HEK293T (cell line): ENCODE measurements around the gene SLC16A11.
"Not testable (repeated sequence)": the region's sequence is repeated elsewhere in the genome, so short reads cannot be mapped to it uniquely, and the experiment has no call there.

Source experiments
- CTCF ChIA-PET: fragments of 350-600 bp; formaldehyde crosslinking; extraction: SDS; loops from one replicate; lab custom pipeline; 2021; ENCODE audit warnings: antibody characterized with exemption, inconsistent platforms; lab: Yijun Ruan, JAX
- POLR2A ChIA-PET: fragments of 350-600 bp; formaldehyde crosslinking; extraction: SDS; loops from one replicate; lab custom pipeline; 2020; ENCODE audit warnings: antibody characterized with exemption, inconsistent platforms; lab: Yijun Ruan, JAX
- DNase-seq: peaks from one replicate; pipeline ENCODE4 v3.0.0; 2012; ENCODE audit warnings: mixed read lengths; ENCODE audit errors: extremely low spot score
- ARNT ChIP-seq: fragments of 450-650 bp; IDR thresholded peaks from 2 replicates; pipeline ENCODE4 v1.6.1; 2017; ENCODE audit warnings: mild to moderate bottlenecking
- BHLHE40 ChIP-seq: fragments of 450-650 bp; IDR thresholded peaks from 2 replicates; pipeline ENCODE4 v1.6.1; 2016; ENCODE audit warnings: mild to moderate bottlenecking, moderate library complexity, borderline replicate concordance
- CTBP1 ChIP-seq: fragments of 450-650 bp; IDR thresholded peaks from 2 replicates; pipeline ENCODE4 v1.6.1; 2016; ENCODE audit warnings: borderline replicate concordance
- ELF4 ChIP-seq: fragments of 450-650 bp; IDR thresholded peaks from 2 replicates; pipeline ENCODE4 v1.6.1; 2017; ENCODE audit warnings: antibody characterized with exemption
- FOXA1 ChIP-seq: fragments of 450-650 bp; IDR thresholded peaks from 2 replicates; pipeline ENCODE4 v1.6.1; 2016; ENCODE audit warnings: mild to moderate bottlenecking
- FOXK2 ChIP-seq: fragments of 450-650 bp; IDR thresholded peaks from 2 replicates; pipeline ENCODE4 v1.6.1; 2016; ENCODE audit warnings: mild to moderate bottlenecking
- FOXM1 ChIP-seq: fragments of 450-650 bp; IDR thresholded peaks from 2 replicates; pipeline ENCODE4 v1.6.1; 2017; ENCODE audit warnings: mild to moderate bottlenecking, borderline replicate concordance
- HDGF ChIP-seq: fragments of 450-650 bp; IDR thresholded peaks from 2 replicates; pipeline ENCODE4 v1.6.1; 2017; ENCODE audit warnings: antibody characterized with exemption, borderline replicate concordance
- L3MBTL2 ChIP-seq: fragments of 450-650 bp; conservative IDR thresholded peaks from 2 replicates; pipeline ENCODE4 v1.6.1; 2016; ENCODE audit warnings: mild to moderate bottlenecking
- LEF1 ChIP-seq: fragments of 450-650 bp; IDR thresholded peaks from 2 replicates; pipeline ENCODE4 v1.6.1; 2017; ENCODE audit warnings: mild to moderate bottlenecking, borderline replicate concordance
- NFRKB ChIP-seq: fragments of 450-650 bp; IDR thresholded peaks from 2 replicates; pipeline ENCODE4 v1.6.1; 2016; ENCODE audit warnings: mild to moderate bottlenecking, moderate library complexity
- PKNOX1 ChIP-seq: fragments of 450-650 bp; IDR thresholded peaks from 2 replicates; pipeline ENCODE4 v1.6.1; 2016
- SP1 ChIP-seq: fragments of 450-650 bp; IDR thresholded peaks from 2 replicates; pipeline ENCODE4 v1.6.1; 2017
- SUZ12 ChIP-seq: fragments of 450-650 bp; IDR thresholded peaks from 2 replicates; pipeline ENCODE4 v1.6.1; 2016; ENCODE audit warnings: mild to moderate bottlenecking
- TARDBP ChIP-seq: fragments of 450-650 bp; IDR thresholded peaks from 2 replicates; pipeline ENCODE4 v1.6.1; 2016
- ZNF384 ChIP-seq: fragments of 450-650 bp; IDR thresholded peaks from 2 replicates; pipeline ENCODE4 v1.6.1; 2016

SLC16A11 gene

GRCh38 chr17:7060165-7060891 is 16.4 kb upstream of the SLC16A11 start:
- ChIA-PET POLR2A (interaction anchor here (1.4 kb wide), 1 partner anchor 25 kb away, joined by 3 read pairs; the partner anchor contains the start of gene SLC16A13), CTCF (no interaction called here)
- TF ChIP-seq LEF1 (no peak), ZNF384 (no peak), HDGF (no peak), ARNT (no peak), FOXM1 (no peak), FOXA1 (no peak), SP1 (no peak), TARDBP (no peak), BHLHE40 (no peak), FOXK2 (no peak), PKNOX1 (no peak), NFRKB (no peak), L3MBTL2 (no peak), ELF4 (no peak), SUZ12 (no peak), CTBP1 (no peak)
- no peak for DNase-seq

- no peak for DNase-seq
- POLR2A ChIA-PET, result interaction anchor here (1.4 kb wide), 1 partner anchor 23 kb away, joined by 3 read pairs; the partner anchor contains the start of gene SLC16A13
- CTCF ChIA-PET, result no interaction called here
- TF ChIP-seq SP1, result no peak
- TF ChIP-seq FOXM1, result no peak
- no peak for TF ChIP-seq HDGF
- TF ChIP-seq ARNT, result no peak
- TF ChIP-seq FOXK2, result no peak
- TF ChIP-seq BHLHE40, result no peak
- TF ChIP-seq L3MBTL2, result no peak
Measured at GRCh38 chr17:7058831-7059447, 15.0 kb upstream of the SLC16A11 start.

GRCh38 chr17:7056386-7056785 is 12.5 kb upstream of the SLC16A11 start:
- POLR2A ChIA-PET, result no interaction called here
- CTCF ChIA-PET, result interaction anchor here (0.7 kb wide), 1 partner anchor 61 kb away, joined by 4 read pairs; no protein-coding TSS in a partner anchor
- DNase-seq, result no peak
- TF ChIP-seq SP1 (no peak), FOXM1 (no peak), BHLHE40 (no peak), PKNOX1 (no peak), LEF1 (no peak), FOXK2 (no peak), ELF4 (no peak), ZNF384 (no peak), ARNT (no peak), CTBP1 (no peak), TARDBP (no peak)

- POLR2A ChIA-PET, result interaction anchor here (0.9 kb wide), 1 partner anchor 15 kb away, joined by 3 read pairs; the partner anchor contains the start of gene SLC16A13
- not testable (repeated sequence) for DNase-seq
- CTCF ChIA-PET, result interaction anchor here (0.7 to 1.2 kb wide), 3 partner anchors 52 to 246 kb away, joined by 3 read pairs; no protein-coding TSS in a partner anchor
Measured at GRCh38 chr17:7050583-7050982, 6.7 kb upstream of the SLC16A11 start.

- CTCF ChIA-PET, result interaction anchor here (0.7 to 0.9 kb wide), 2 partner anchors 94 to 129 kb away, joined by 3 read pairs; no protein-coding TSS in a partner anchor
- POLR2A ChIA-PET, result no interaction called here
Measured at GRCh38 chr17:7048968-7049367, 5.1 kb upstream of the SLC16A11 start.

More at GRCh38 chr17:7048968-7049367, 5.1 kb upstream of the SLC16A11 start:
- no peak for DNase-seq
- no peak for TF ChIP-seq HDGF
- TF ChIP-seq PKNOX1, result no peak
- no peak for TF ChIP-seq FOXK2
- TF ChIP-seq TARDBP, result no peak
- no peak for TF ChIP-seq ARNT
- TF ChIP-seq SP1, result no peak
- no peak for TF ChIP-seq CTBP1
- TF ChIP-seq FOXA1, result no peak
- TF ChIP-seq ELF4, result no peak
- no peak for TF ChIP-seq NFRKB
- no peak for TF ChIP-seq LEF1
- TF ChIP-seq FOXM1, result no peak
- no peak for TF ChIP-seq ZNF384
- no peak for TF ChIP-seq BHLHE40
- TF ChIP-seq L3MBTL2, result no peak
